Stimulated activated CD4-positive, alpha-beta T cell treated with anti-CD3 and anti-CD28 coated beads, Interleukin-4, amount 100 ng/mL, for 24 hours (primary cell): Measurements from ENCODE around the gene ORM1.
A peak's percentile ranks its signal among the peaks of the same experiment; 100 is the strongest.
"Not testable (repeated sequence)": the region's sequence is repeated elsewhere in the genome, so short reads cannot be mapped to it uniquely, and the experiment has no call there.

Source experiments
- DNase-seq: peaks from one replicate; pipeline ENCODE4 v3.0.0-alpha.2; 2020

The ORM1 gene

DNA sequence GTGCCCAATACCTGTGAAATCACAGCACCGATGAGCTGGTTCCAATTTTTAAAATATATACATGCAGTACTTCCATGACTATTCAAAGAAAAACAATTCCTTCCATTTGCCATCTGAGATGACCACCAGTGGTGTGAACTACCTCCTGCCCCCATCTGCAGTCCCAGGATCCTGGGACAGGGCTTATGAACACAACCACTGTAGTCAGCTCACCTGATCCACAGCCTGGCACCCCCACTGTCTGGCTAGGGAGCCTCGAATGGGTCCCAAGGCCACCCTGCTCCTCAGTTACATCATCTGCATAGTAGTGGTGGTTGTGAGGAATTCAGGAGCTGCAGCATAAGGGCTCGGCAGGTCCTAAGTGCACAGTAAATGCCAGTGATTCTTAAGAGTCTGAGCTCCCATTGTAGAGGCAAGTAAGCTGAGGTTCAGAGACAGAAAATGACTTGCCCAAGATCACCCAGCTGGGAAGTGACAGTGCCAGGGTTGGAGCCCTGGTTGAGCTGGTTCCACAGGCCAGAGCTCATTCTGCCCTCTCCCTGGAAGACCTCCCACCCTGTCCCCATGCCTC is 2.9 kb downstream of the ORM1 start:
- not testable (repeated sequence) for DNase-seq

DNA sequence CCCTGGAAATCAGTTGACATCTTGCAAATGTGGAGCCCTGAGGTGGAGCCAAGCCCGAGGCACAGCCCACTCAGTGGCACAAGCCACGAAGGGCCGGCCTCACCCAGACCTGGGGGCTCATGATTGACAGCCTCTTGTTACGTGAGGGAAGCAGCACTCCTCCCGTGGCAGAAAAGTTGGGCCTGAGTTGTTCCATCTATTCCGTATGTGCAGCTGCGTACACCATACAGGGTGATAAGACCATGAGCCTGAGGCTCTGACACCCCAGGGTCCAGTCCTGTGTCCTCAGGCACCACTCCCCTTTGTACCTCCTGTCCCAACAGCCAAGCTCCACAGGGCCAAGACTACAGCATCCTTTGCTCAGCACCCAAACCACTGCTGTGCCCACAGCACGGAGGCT is 4.9 kb downstream of the ORM1 start:
- no peak for DNase-seq

DNA sequence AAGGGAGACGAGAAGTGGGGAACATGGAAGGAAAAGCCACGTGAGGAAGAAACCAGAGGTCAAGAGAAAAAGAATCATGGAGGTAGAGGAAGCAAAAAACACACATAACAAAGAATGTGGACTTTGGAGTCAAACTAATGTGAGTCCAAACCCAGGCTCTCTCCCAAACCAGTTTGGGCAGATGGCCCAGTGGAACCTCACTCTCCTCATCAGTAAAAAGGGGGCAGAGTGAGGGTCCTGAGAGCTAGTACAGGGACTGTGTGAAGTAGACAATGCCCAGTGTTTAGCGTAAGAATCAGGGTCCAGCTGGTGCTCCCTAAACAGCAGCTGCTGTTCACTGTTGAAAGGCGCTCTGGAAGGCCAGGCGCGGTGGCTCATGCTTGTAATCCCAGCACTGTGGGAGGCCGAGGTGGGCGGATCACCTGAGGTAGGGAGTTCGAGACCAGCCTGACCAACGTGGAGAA is 5.5 kb downstream of the ORM1 start:
- DNase-seq, result not testable (repeated sequence)

- not testable (repeated sequence) for DNase-seq
Measured at GRCh38 chr9:114328937-114329624, 6.2 kb downstream of the ORM1 start.

- not testable (repeated sequence) for DNase-seq
Measured at GRCh38 chr9:114329625-114330022, 6.7 kb downstream of the ORM1 start, which contains the start of gene ORM2. ORM2 (plus strand) TSS chr9:114329869; CDS start chr9:114329905, 36 bp downstream.

DNA sequence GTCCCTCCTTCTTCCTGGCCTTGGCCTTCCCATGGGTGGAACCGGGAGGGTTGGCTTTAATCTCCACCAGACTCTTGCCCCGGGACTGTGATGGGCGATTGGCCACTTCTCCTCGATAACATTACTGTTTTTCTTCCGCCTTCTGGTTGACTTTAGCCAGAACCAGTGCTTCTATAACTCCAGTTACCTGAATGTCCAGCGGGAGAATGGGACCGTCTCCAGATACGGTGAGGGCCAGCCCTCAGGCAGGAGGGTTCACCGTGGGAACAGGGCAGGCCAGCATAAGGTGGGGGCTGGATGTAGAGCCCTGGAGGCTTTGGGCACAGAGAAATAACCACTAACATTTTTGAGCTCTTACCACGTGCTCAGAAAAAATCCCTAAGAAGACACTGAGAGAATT is 7.7 kb downstream of the ORM1 start:
- no peak for DNase-seq

GRCh38 chr9:114331229-114332195 is 8.6 kb downstream of the ORM1 start:
- not testable (repeated sequence) for DNase-seq

GRCh38 chr9:114332474-114333040 is 9.7 kb downstream of the ORM1 start:
- DNase-seq, result not testable (repeated sequence)

DNA sequence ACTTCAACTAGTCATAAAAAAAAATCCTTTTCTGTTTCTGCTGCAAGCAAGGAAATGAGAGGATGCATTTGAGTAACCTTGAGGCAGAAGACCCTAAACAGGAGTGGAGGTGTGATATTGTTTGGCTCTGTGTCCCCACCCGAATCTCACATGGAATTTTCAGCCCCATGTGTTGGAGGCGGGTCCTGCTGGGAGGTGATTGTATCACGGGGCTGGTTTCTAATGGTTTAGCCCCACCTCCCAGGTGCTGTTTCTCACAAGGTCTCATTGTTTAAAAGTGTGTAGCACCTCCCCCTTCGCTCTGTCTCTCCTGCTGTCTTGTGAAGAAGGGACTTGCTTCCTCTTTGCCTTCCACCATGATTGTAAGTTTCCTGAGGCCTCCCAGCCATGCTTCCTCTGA is 10.8 kb downstream of the ORM1 start:
- not testable (repeated sequence) for DNase-seq

- DNase-seq, result no peak
Measured at GRCh38 chr9:114334490-114334889, 11.6 kb downstream of the ORM1 start.

DNA sequence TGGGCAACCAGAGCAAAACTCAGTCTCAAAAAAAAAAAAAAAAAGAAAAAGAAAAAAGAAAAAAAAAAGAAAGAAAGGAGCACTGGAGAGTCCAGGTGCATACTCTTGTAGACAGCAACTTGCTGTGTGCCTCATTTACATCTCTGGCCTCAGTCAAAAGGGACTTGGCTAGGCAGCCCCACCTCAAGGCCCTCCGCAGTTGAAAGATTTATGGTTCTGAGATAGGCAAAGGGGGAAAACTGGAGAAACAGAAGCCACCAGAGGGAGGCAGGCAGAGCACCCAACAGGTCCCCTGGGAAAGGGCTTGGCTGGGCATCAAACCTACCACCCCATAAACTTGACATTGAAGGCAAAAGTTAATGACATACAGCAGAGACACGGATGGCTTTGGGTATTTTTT is 12.8 kb downstream of the ORM1 start:
- DNase-seq, result no peak

DNA sequence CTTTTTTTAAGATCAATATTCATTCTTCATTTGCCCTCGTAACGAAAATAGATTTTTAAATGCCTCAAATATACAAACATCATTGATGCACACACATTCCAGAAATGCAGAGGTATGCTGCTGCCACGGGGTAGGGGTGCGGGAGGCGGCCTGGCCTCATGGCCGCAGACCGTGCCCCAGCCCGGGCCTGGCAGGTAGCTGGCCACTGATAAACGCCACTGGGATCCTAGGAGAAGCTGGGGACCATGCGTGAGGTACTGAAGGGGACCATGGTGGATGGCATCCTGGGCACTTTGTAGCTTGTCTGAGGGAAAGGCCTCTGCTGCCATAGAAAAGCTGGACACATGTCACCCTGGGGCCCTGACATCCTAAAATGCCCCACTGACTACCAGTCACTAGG is 13.3 kb downstream of the ORM1 start:
- no peak for DNase-seq

GRCh38 chr9:114336699-114337395 is 13.9 kb downstream of the ORM1 start:
- no peak for DNase-seq

GRCh38 chr9:114338187-114338586 is 15.3 kb downstream of the ORM1 start:
- no peak for DNase-seq

DNA sequence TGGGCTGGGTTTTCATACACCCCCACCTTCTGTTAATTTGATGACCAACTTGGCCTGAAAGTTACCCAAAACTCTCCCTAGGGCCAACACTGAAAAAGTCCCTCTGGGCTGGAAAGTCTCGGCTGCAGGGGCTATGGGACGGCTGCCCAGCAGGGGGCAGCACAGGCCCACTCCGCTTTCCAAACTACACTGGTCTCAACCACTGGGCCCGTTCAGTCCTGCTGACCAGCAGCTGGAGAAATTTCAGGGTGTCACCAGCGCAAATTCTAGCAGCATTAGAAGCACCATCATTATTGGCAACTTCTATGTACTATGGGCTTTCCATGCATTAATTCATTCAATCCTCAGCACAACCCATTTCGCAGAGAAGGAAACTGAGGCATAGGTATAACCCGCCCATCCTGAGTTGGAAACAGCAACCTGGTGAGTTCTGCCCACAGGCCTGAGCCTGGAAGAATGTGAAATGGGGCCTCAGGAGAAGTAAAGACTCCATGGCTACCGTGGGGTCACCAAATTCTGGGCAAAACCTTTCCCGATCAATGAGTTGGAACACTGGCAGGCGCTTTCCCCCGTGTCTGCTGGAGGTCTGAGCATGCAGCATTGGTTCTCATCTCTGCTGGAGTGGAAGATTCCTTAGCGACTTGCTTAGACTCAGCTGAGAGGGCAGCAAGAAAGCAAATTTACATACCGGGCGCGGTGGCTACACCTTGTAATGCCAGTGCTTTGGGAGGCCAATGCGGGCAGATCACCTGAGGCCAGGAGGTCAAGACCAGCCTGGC is 16.4 kb downstream of the ORM1 start:
- peak; percentile 61 for DNase-seq

DNA sequence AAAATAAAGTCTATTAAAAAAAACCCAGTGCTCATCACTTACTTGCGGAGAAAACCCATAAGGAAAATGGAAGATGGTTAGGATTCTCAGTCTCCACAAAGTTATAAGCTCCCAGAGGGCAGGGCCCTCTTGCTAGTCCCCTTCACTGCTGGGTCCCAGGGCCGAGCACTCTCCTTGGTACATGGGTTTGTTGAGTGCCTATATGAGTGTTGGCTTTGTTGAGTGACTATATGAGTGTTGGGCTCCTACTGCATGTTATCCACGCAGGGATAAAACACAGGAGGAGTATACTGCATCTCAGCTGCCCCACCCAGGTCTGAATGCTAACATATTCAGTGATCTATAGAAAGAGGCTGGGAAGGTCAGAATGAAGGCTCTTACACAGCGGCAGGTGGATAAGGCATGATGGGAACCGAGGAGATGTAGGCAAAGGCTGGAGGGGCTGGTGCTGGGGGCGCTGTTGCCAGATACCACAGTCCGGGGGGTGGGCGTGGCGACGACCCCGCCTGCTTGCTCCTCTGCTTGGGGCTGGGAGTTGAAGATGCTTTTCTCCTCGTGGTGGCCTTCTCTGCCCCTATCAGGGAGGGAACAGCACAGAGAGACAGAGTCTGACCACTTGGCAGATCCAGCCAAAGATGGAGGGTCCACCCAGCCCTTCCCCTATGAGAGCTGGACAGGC is 18.4 kb downstream of the ORM1 start:
- DNase-seq, result no peak

GRCh38 chr9:114341991-114342390 is 19.1 kb downstream of the ORM1 start:
- no peak for DNase-seq

DNA sequence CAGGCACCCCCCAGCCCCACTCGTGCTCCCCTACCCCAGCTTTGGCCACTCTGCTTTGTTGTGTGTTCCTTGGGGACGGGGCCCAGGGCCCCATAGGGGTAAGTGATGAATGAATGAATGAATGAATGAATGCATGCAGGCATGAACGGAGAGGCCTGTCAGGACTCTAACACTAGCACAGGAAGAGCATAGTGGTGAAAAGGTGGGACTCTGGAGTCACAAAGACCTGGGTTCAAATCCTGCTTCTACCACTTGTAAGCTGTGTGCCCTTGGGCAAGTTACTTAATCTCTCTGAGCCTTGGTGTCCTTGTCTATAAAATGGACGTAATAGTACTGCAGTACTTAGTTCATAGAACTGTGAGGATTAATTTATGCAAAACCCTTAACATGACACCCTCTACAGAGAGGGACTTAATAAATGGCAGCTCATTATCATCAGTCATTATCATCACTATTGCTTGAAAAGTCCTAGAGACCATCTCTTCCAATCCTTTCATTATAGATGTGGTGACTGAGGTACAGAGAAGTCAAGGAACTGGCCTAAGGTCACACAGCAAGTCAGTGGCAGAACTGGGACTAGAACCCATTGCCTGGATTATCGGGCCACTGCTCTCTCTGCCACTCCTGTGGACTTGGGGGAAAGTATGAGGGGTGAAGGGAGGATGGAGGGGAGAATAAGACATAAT is 20.0 kb downstream of the ORM1 start:
- DNase-seq, result no peak

DNA sequence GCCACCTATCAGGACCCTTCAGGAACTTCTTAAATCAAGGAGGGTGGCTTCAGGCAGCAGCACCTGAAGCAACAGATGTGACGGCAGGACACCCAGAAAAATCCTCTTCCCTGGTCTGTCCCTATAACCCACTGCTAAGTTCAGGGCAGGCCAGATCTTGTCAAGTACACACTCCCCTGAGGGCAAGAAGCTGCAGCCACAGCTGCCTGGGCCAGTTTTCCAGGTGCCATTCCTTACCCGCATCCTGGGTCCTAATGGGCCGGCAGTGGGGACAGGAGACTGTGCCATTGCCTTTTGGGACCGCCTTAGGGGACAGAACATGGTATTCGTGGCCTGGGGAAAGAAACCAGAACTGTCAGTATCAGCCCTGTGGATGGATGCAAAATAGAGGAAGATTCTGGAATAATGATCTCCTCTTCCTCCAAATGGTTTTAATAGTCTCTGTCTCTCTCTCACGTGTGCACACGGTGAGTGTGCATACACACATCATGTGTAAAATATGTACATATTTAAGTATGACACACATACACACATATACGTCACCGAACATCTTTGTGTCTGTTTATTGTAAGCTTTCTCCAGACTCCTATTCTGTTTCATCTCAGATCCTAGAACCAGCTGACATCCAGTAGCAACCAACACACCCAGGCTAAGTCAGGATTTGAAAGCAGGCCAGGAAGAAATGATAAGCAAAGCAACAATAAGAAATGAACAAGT is 20.7 kb downstream of the ORM1 start:
- no peak for DNase-seq

GRCh38 chr9:114344188-114344566 is 21.3 kb downstream of the ORM1 start:
- DNase-seq, result no peak
